Stimulated activated CD8-positive, alpha-beta memory T cell treated with anti-CD3 and anti-CD28 coated beads, Interleukin-4, amount 100 ng/mL, for 4 hours (primary cell): ENCODE data around the gene BIN2.
"Not testable (repeated sequence)": the region's sequence is repeated elsewhere in the genome, so short reads cannot be mapped to it uniquely, and the experiment has no call there.

Experiments
- DNase-seq, 2 donors: peaks; one replicate each; pipeline ENCODE4 v3.0.0-alpha.2; 2020; ENCODE audit warnings: low read depth in 2 of 2, low spot score in 1 of 2

Gene BIN2

GRCh38 chr12:51263341-51263740 is 60.6 kb downstream of the BIN2 start:
- no peak for DNase-seq

- no peak for DNase-seq
Observed at GRCh38 chr12:51262758-51263177, 61.2 kb downstream of the BIN2 start.

- DNase-seq, result not testable (repeated sequence)
Observed at GRCh38 chr12:51259600-51259999, 64.4 kb downstream of the BIN2 start.

- DNase-seq, result no peak
Observed at GRCh38 chr12:51254536-51254935, 69.4 kb downstream of the BIN2 start.

- DNase-seq, result no peak
Observed at GRCh38 chr12:51253276-51253675, 70.7 kb downstream of the BIN2 start.

GRCh38 chr12:51247523-51248206 is 76.3 kb downstream of the BIN2 start:
- no peak for DNase-seq

GRCh38 chr12:51246254-51246853 is 77.6 kb downstream of the BIN2 start:
- DNase-seq, result peak in 1 of 2 donors; percentile 4

- DNase-seq, result no peak
Observed at GRCh38 chr12:51245476-51246253, 78.3 kb downstream of the BIN2 start.

- no peak for DNase-seq
Observed at GRCh38 chr12:51244269-51244668, 79.7 kb downstream of the BIN2 start.

- no peak for DNase-seq
Observed at GRCh38 chr12:51242876-51243275, 81.1 kb downstream of the BIN2 start.

GRCh38 chr12:51242120-51242519 is 81.9 kb downstream of the BIN2 start:
- DNase-seq, result no peak

GRCh38 chr12:51240971-51241370 is 83.0 kb downstream of the BIN2 start:
- no peak for DNase-seq

GRCh38 chr12:51238510-51239334 is 85.3 kb downstream of the BIN2 start, which contains the start of gene DAZAP2:
Gene DAZAP2, plus strand, starts transcription at chr12:51238826. Its CDS starts 82 bp downstream, at chr12:51238908.
- DNase-seq, result peak; percentile 77 to 91

GRCh38 chr12:51238037-51238509 is 85.9 kb downstream of the BIN2 start:
- no peak for DNase-seq

- DNase-seq, result no peak
Observed at GRCh38 chr12:51234530-51234929, 89.4 kb downstream of the BIN2 start.

- no peak for DNase-seq
Observed at GRCh38 chr12:51232642-51233041, 91.3 kb downstream of the BIN2 start.
